ENCODE measurements around the gene CFAP20.
"Not testable (repeated sequence)": the region's sequence is repeated elsewhere in the genome, so short reads cannot be mapped to it uniquely, and the experiment has no call there.

Gene CFAP20

DNA sequence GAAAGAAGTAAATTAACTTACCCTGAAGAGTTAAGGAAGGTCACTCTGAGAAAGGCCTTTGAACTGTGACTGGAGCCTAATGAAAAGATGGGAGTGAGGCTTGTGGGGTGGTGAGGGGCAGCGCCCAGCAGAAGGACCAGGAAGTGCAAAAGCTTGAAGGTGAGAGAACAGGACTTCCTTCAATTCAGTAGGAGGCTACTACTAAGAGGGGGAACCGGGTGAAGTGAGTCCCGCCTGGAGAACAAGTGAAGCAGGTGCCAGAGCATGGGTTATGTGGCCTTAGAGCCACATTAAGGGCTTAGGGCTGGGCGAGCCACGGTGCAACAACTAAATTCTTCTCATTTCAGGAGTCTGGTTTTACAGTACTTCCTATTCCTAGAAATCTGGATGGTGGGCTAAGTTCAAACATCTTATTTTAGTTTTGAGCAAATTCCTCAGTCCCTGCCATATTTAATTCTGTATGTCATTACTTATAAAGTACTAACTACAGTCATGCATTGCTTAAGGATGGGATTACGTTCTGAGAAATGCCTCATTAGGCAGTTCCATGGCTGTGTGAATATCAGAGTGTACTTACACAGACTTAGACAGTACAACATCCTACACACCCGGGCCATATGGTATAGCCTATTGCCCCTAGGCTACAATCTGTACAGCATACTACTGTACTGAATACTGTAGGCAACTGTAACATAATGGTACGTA, 5.1 kb downstream of the CFAP20 start:
- FAIRE-seq: no peak

DNA sequence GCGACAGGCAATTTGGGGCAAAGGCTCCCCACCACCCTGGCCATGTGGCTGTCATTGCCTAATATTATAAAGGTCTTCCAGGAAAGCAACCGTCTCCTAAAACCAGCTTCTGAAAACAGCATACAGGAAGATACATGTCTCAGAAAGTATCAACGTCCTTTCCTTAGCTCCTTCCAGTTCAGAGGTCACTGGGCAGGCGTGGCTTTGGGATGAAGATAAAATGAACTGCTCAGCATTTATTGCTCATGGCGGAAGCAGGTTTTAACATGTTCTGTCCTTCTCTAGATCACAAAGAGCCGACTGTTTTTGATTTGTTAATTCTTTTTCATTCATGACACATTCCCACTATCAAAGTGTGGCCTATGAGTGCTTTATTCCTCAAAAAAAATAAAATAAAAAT, 8.0 kb downstream of the CFAP20 start:
- FAIRE-seq: no peak

DNA sequence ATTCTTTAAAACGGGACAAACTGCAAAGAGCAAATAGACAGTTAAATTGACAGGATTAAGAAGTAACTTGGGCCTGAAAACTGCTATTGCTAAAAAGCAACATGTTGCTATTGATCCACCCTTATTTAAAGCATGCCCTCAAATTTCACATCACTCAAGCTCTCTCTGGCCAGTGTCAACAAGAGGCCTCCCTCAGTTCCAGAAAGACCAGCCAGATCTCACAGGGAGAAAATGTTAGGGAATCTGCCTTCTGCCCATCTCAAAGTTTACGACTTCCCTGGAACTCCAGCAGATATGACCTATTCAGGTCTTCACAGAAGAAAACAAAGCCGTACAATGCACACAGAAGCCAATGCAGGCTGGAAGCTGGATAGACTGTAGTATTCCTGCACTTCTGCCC, 8.9 kb downstream of the CFAP20 start:
- no peak for FAIRE-seq

DNA sequence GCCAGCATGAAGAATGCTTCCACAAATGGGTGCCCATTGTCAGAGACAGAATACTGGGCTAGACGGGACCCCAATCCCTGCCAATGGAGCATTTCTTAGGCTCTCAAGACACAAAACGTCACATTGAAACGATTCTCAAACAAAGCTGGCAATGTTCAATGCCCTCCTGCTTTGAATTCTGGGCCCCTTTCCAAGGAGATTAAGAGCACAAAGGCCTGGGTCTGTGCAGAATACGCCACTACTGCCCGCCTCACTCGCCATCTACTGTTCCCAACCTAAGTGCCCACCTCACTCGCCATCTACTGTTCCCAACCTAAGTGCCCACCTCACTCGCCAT, 9.7 kb downstream of the CFAP20 start:
- no peak for FAIRE-seq

DNA sequence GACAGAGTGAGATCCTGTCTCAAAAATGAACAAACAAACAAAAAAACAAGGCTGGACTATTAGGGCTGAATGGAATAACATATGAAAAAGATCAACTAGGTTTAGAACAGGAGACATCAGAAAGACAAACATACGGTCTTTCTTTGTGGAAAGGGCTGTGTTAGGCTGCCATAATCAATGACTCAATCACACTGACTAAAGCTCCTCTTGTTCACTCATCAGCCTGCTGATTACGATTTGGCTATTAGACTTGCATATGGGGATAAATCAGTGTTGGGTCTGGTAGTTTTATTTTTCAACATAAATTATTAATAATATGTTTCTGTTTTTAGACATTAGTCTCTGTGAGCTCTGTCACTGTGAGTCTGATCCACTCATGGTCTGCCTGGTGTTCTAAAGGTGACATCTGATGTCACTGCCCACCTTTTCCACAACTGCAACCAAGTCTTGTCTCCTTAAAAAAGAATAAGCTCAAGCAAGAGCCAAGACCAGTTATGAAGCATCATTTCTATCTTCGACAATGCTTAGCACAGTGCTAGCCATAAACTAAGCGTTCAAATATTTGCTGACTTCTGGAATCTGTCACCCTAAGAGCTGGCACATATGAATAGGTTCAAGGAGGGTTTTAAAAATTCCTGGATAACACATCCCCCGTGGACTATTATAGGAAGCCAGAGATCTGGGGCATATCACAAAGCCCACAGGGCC, 10.2 kb downstream of the CFAP20 start:
- no peak for FAIRE-seq

DNA sequence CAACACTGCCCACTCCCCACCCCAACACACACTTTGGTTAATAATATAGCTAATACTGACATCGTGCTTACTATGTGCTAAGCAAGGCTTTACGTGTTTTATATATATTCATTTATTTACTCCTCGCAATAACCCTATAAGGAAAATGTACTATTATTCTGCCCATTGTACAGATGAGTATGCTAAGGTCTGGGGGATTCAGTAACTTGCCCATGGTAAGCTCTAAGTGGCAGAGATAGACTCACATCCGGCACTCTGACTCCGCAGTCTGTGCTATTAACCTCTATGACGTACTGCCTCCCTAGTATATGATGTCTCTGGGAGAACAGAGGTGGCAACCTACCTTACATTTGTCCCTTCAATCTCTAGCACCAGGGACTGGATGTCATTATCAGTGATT, 12.7 kb downstream of the CFAP20 start:
- no peak for FAIRE-seq

DNA sequence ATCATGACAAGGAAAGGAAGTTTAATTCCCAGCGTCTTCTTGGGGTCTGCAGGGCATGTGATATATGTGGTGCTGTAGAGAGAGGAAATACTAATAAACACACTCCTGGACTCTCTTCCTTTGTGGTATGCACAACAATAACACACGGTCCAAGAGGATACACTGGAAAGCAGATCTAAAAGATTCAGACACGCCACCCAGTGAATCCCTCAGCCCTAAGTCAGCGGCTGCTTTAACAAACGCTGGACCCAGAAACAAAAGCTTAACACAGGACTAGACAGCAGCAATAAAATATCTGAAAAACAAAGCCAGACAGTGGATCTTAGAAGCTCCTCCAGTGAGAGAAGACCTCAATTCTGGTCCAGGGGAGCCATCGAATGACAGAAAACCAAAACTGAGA, 13.1 kb downstream of the CFAP20 start:
- FAIRE-seq: no peak

DNA sequence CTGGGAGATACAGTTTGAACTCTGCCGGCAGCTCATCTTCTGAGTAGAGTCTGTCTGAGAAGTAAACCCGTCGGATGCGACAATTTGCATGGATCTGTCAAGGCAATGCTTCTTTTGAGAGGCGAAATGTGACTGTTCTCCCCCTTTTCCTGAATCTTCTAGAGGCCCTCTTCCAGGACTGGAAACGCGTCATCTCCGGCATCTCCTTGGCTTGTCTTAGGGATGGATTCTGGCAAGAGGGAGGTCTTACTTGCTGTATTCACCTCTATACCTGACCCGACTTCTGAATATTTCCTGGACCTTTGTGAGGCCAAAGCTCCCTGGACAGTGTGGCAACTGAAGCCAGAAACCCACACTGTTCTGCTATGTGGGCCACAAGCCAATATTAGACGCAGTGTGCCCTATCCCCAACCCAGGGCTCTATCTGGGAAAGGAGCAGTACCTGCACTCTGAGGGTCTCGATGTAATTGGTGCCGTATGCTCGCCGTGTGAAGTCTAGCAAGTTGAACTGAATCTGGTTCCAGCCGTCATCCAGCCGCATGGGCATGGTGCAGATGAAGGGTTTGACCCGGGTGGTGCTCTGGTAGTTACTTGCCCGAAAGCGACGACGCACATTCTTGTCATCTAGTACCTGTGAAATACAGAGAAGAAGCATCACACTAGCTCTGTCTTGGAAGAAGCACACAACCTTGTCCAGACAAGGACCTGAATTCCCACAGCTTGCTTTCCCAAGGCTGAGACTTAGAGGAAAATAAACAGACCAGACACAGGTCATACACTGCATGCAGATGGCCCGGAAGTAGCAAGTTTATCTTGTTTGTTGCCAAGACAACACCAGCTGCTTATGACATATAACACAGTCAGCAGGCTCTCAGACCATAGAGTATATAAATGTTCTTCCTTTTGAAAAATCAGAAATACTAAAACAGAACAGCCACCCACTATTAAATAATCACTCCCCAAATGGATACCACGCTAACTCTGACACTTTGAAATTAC, 14.1 kb downstream of the CFAP20 start:
- FAIRE-seq: no peak

DNA sequence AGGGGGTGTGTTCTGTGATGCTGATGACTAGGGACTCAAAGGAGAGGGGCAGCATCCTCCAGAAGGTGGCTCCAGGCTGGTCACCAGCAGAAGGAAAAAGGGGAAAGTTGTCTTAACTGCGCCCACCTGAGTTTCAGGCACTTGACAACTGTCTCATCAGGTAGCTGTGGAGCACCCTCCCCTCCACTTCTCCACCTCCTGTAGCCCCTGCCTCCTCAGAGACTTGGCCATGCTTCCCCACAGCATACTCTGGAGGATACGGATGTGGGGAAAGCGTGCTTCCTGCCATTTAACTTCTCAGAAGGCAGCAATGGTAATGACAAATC, 17.9 kb downstream of the CFAP20 start:
- no peak for FAIRE-seq

DNA sequence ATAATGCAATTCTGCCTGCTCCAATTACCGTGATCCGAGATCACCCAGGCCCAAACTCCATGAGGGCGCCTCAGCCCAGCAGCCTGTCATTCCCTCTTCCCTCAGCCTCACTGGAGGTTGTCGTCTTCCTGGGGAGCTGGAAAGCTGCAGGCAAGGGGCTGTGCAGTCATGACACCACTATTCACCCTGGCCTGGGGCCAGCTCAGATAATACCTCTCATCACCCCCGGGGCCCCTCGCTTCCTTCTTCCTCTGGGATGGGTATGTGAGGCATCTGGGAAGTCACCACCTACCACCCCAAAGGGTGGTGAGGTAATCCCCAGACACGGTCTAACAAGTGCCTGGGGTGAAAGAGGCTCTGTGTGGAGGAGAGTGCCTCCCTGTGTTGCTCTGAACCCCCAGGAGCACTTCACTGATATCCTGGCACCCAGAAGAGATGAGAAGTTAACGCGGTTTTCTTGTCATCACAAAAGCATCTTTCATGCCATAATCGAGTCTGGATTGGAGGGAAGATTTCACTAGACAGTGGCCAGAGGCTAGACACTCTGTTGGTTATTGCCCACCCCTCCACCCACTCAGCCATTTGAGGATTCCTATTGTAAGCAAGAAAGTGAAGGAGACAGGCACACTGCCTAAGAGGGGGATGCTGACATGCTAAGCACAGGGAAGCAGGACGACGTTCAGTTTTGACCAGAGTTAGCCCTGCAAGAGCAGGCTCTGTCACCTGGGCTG, 18.4 kb downstream of the CFAP20 start:
- no peak for FAIRE-seq

DNA sequence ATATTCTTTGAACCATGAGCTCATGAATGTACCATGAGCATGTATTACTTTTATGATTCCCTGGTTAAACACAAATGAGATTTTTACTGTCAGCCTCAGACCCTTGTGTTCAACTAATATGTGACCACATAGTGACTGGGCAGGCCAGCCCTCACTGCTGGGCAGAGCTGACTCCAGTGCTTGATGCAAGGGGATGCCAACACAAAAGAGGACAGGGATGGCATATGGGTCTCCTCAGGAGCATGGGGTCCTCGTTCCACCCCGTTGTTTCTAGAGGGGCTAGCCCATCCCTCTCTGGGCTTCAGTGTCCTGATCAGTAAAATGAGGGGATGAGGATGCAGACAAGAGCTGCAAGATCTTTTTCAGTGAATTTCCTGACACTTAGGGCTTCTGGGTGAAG, 19.3 kb downstream of the CFAP20 start:
- no peak for FAIRE-seq

DNA sequence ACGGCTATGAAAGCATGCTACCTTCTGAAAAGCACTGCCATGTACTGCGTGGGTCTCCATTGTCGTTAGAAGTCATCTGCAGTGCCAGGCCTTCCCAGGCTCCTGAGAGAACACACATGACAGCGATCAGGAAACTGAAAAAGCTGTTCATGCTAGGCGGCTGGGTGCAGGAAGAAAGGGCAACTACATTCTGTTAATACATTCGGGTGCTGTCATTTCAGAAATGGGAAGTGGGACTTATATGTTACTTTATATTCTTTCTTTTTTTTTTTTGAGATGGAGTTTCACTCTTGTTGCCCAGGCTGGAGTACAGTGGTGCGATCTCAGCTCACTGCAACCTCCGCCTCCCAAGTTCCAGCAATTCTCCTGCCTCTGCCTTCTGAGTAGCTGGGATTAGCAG, 19.9 kb downstream of the CFAP20 start:
- no peak for FAIRE-seq

DNA sequence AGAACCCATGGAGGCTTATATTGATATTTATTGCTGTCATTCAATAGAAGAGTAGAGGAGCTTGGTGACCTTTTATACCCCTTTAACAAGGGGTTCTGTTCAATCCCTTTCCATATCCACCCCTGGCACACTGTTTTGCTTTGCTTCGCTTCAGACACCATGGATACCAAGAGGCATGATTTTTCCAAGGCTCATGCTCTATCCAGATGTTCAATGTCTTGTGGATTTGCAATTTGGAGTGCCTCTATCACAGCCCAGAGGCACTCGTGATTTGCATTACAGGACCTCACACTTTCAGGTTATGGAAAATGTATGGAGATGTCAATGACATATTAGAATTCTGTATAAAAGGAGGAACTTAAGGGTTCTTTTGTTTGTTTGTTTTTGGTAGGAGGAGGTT, 21.5 kb downstream of the CFAP20 start:
- FAIRE-seq: no peak

DNA sequence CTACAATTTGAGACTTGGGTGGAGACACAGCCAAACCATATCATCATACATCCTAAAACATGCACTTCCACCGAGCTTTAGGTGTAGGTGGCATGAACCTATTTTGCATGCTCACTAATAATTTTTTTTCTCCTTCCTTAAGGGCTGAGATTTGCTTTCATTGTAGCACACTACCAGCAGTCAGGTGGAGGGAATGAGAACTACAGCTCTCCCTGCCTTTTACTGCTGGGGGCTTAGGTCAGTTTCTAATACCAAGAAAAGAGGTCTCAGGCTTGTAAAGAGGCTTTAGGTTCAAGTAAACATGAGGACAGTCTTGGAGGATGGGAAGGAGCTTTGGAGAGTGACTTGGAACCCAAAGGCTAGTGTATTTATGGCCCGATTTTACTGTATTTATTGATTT, 22.0 kb downstream of the CFAP20 start:
- FAIRE-seq: no peak

DNA sequence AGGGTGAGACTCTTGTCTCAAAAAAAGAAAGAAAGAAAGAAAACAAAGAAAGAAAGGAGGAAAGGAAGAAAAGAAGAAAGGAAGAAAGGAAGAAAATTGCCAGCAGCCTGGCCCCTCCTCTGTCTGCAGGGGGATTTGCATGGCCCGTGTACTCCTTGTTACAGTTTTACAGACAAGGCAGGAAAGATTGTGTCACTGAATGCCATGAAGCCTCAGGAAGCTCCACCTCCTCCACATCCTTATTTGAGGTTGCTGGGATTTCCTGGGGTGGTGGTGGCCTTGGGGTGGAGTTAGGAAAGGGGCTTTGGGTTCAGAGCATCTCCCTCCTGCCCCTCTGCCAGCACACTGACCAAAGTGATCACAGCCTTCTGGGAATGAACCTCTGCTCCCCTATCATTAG, 23.6 kb downstream of the CFAP20 start:
- FAIRE-seq: no peak

DNA sequence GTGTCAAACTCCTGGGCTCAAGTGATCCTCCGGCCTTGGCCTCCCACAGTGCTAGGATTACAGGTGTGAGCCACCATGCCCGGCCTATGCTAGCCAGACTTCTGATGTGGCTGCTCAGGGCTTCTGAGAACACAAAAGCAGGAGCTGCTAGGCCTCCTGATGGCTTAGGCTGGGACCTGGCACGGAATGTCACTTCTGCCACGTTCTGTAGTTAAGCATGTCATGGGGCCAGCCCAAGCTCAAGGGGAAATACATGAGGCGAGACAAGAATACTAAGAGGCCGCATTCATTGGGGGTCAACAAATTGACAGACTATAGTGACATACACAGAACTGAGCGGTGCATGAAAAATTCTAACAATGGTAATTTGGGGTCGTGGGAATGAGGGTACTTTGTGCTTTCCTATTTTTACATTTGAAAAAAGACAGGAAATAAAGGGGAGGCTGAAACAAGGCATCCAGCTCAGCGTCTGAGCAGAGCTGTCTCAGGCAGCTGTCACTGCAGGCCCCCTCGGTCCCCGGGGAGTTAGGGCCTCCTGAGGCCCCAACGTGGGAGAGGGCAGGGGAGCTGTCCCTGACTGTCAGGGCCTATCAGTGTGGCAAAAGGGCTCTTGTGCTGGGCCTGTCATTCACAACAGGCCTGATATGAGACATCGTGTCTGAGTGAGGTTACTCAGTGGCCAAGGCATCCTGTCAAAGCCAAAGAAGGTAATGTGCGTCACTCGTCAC, 26.4 kb downstream of the CFAP20 start:
- no peak for FAIRE-seq

DNA sequence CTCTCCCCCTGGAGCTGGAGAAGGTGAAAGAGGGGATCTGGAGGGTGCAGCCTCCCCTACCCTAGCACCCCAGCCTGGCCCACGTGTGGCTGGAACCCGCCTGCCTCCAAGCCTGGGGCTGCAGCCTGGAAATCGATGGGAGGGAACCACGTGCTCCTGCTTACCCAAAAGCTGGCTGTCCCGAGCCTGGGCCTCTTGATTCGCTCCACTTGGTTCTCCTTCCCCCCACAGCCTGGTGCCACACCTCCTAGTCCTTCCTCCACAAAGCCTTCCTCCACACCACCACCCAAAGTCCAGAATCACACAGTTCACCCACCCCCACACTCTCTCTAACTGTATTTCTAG, 29.3 kb downstream of the CFAP20 start:
- no peak for FAIRE-seq

DNA sequence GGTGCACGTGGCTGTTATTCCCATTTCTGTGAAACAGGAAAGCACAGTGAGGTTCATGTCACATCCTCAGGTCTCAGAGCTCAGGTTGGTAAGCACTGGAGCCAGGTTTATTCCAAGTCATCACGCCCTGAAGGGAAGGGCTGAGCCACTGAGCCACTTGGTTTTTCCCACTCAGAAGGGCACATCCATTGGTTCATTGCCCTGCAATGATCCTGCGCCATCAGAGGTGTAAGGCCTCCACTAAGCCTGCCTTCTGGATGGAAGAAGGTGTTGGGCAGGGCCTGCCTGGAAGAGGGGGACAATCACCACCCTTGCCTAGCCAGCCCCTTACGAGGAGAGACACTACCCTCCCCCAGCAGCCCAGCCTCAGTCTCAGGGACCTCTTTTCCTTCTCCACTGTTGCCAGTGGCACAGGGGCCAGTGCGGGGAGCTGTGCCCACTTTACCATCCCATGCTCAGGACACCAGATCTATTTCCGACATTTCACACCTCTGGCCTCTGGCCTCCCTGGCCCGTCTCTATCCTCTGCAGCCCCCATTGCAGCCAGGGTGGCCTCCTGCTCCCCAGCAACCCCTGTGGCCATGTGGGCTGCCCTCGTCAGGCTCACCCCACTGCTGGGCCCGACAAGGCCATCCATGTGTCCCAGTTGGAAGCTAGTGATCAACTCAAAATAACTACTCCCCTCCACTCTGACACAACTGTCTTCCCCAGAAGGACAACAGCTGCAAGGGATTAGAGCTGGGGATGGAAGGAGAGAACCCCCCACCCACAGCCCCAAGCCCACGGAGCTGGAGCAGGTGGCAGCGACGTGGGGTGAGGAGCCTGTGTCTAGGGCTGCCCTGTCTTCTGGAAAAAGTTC, 29.9 kb downstream of the CFAP20 start:
- no peak for FAIRE-seq

DNA sequence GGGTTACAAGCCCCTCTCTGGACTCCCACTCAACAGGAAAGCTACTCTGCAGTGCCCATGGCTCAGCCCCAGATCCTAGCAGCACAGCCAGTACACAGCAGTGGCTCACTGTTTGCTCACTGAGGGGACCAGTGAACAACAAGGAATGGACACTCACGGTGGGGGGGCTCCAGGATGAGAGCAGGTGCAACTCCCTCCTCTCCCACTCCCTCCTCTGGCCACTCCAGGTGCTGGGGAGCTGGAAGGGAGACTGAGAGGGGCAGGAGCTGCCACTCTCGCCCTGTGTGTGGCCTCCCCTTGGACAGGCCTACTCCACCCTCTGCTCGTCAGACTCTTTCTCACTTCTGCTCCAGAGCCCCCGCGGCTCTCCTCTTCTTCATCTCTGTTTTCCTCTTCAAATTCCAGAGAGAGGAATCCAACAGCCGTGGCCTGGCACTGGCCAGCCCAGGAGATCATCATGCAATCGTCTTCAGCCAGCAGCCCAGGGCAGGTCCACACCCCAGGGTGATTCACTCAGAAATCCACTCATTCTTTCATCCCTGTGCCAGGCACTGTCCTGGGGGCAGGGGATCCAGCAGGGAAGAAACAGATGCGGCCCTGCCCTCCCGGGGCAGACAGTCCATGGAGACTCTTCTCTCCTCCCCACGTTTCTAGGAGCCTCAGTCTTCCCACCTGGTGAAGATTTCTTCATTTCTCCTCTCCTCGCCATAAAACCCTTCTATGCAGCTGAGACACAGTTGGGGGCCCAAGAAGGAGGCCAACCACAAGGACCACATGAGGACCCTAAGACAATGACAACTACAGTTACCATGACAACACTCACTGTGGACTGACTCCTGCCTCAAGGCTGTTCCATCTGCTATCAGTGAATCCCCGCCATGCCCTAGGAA, 30.7 kb downstream of the CFAP20 start:
- no peak for FAIRE-seq

DNA sequence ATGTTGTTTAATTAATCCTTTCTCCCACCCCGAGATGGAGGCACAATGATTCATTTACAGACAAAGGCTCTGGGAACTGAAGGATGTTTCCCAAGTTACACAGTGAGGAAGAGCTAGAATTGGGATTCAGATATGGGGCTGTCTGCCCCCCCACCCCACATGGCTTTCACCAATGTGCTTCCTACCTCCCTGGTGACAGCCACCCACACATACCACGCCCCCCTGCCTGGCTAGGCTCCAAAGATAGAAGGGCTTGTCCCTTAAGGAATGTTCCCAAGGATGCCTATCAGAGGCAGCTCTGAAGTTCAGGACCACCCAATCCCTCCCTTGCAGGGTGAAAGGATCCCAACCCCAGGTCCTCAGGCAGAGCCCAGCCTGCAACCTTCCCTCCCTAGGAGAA, 32.9 kb downstream of the CFAP20 start:
- no peak for FAIRE-seq

DNA sequence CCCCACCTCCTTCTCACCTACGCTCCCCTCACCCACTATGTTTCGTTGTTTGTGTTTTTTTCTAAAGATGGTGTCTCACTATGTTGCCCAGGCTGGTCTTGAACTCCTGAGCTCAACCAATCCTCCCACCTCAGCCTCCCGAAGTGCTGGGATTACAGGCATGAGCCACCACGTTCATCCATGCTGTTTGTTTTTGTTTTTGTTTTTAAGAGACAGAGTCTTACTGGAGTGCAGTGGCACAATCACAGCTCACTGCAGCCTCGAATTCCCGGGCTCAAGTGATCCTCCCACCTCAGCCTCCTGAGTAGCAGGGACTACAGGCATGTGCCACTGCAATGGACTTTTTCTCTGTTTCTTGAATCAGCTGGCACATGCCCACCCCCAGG, 33.6 kb downstream of the CFAP20 start:
- not testable (repeated sequence) for FAIRE-seq
